H1 (cell line): ENCODE results near the gene TUBGCP5. TPM values are rescaled to one million over a fixed set of nuclear protein-coding genes. Genes with fewer than 3 reads are reported as not detected.
A peak's percentile ranks its signal among the peaks of the same experiment; 100 is the strongest.

Experiments used
- ASH2L ChIP-seq: fragments of 200-600, 300-600 bp; sonication (generic); IDR thresholded peaks from one replicate; pipeline ENCODE4 v1.7.1; 2017; ENCODE audit warnings: low read length
- EGR1 ChIP-seq: IDR thresholded peaks from 2 replicates; pipeline ENCODE4 v1.6.1; 2011; ENCODE audit warnings: low read depth, low read length, borderline replicate concordance
- FOSL1 ChIP-seq: IDR thresholded peaks from 2 replicates; pipeline ENCODE4 v1.6.1; 2011; ENCODE audit warnings: mild to moderate bottlenecking, low read depth, low read length, moderate library complexity; ENCODE audit not compliant: insufficient read depth
- GTF2F1 ChIP-seq: IDR thresholded peaks from 2 replicates; pipeline ENCODE4 v1.6.1; 2012; ENCODE audit warnings: low read depth, low read length, improper control_type of control experiment, borderline replicate concordance
- KDM4A ChIP-seq: IDR thresholded peaks from one replicate; pipeline ENCODE4 v1.7.1; 2012; ENCODE audit warnings: low read depth, mild to moderate bottlenecking, moderate library complexity, low read length, inconsistent platforms; ENCODE audit not compliant: severe bottlenecking
- POLR2A ChIP-seq, 2 experiments: IDR thresholded peaks; 1 replicate in 1 of 2; 2 replicates in 1 of 2; pipeline ENCODE4 v1.6.1; 2011; ENCODE audit warnings: low read depth in 2 of 2, low read length in 2 of 2, mild to moderate bottlenecking in 2 of 2; ENCODE audit errors: control extremely low read depth in 1 of 2
- RBBP5 ChIP-seq: IDR thresholded peaks from 2 replicates; pipeline ENCODE4 v1.7.1; 2012; ENCODE audit warnings: low read depth, mild to moderate bottlenecking, inconsistent platforms, low read length, moderate library complexity, borderline replicate concordance
- RNF2 ChIP-seq: fragments of 200-900, 300-1000 bp; sonication (generic); IDR thresholded peaks from 2 replicates; pipeline ENCODE4 v1.7.1; 2016; ENCODE audit warnings: borderline replicate concordance, low read depth, mild to moderate bottlenecking, antibody characterized with exemption, low read length; ENCODE audit not compliant: poor library complexity, severe bottlenecking; ENCODE audit errors: missing control alignments
- SP2 ChIP-seq: IDR thresholded peaks from 2 replicates; pipeline ENCODE4 v1.6.1; 2012; ENCODE audit warnings: mild to moderate bottlenecking, low read length, inconsistent platforms
- YY1 ChIP-seq: IDR thresholded peaks from 2 replicates; pipeline ENCODE4 v1.6.1; 2011; ENCODE audit warnings: low read depth, mild to moderate bottlenecking, low read length
- polyA plus RNA-seq, 7 experiments: library from polyadenylated mRNA; depleted of rRNA in 3 of 7; stranded (reverse) in 5 of 7; unstranded in 2 of 7; fragments of >200 nt in 5 of 7; fragments of 200-250 nt in 2 of 7; gene quantifications; 1 replicate in 5 of 7; 2 replicates in 1 of 7; 4 replicates in 1 of 7; pipeline versions ENCODE4 v1.2.1 to v1.2.3, GENCODE V29; 2011 to 2013; ENCODE audit warnings: missing spikeins in 2 of 7, mixed read lengths in 2 of 7
- total RNA-seq: library from RNA; stranded (reverse); fragmentation: NEBNext Ultra II Directional; extraction: Animal tissue kit (Norgen Biotek cat#: 25700); gene quantifications from 2 replicates; pipeline ENCODE4 v1.2.1, GENCODE V29; 2021
- TF ChIP-seq, protein P1 (sequence below): IDR thresholded peaks from 2 replicates; pipeline ENCODE4 v1.6.1; 2012; ENCODE audit warnings: inconsistent platforms

Gene TUBGCP5
- total and polyA plus RNA-seq, 2 of the 8 experiments (the other 6 are each of a cell fraction or from before 2014, with no cell fraction given): 6.3 to 12.5 TPM

DNA sequence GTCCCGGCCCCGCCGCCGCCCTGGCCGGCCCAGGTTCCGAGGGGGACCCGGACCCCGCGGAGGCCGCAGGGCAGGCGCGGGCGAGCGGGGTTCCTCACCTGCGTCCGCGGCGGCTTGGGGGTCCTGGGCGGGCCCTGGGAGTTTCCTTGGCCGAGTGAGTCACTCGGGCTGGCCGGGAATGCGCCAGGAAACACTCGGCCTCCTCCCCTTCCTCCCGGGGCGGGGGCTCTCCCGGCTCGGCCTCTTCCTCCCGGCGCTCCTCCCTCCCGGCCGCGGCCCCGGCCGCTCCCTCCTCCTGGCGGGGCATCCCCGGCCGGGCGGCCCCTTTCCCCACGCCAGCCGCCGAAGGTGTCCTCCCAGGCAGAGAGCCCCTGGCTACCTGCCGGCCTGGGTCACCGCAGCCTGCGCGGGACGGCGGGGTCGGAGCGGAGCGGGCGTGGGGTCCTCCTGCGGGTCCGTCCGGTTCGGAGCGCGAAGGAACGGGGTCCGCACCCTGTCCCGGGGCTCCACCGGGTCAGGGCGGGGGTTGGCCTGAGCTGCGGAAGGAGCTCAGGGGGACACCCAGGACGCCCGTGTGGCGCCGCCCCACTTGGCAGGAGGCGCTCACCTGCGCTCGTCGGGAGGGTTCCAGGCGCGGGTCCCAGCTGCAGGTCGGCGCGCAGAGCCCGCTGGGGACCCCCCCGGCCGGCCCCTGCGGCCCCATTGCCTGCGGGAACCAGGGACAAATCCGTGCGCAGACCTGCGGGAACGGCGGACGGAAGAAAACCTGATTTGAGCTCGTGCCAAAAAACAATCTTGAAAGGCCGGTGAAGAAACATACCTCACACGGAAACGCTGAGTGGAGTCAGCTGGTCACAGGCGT, 58.9 kb downstream of the TUBGCP5 start, which contains the start of gene CYFIP1 (continued):
- TF ChIP-seq RBBP5: peak; percentile 58; the same call in 1 of the 2 replicates
- TF ChIP-seq GTF2F1: no peak
- no peak for TF ChIP-seq YY1
- no peak for TF ChIP-seq RNF2
- no peak for TF ChIP-seq EGR1
- TF ChIP-seq, protein P1, sequence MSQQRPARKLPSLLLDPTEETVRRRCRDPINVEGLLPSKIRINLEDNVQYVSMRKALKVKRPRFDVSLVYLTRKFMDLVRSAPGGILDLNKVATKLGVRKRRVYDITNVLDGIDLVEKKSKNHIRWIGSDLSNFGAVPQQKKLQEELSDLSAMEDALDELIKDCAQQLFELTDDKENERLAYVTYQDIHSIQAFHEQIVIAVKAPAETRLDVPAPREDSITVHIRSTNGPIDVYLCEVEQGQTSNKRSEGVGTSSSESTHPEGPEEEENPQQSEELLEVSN: no peak
- no peak for TF ChIP-seq SP2
- TF ChIP-seq ASH2L: peak; percentile 37
- TF ChIP-seq KDM4A: peak; percentile 75
- TF ChIP-seq POLR2A (IDR thresholded peaks at IDR 0.05; ENCODE audit: control extremely low read depth in 1 of 2, low read depth in 2 of 2, low read length in 2 of 2): 0 out of 3 replicates have a peak, but pooled peaks of 1 of the 2 experiments have one; percentile 8
- TF ChIP-seq FOSL1: no peak
